Stomach smooth muscle (tissue), 2 donors: Measurements from ENCODE around the gene PHACTR2.
"Not testable (repeated sequence)": the region's sequence is repeated elsewhere in the genome, so short reads cannot be mapped to it uniquely, and the experiment has no call there.

Source experiments
- H3K27ac ChIP-seq: one replicate; pipeline ENCODE4 v1.7.0; 2013; ENCODE audit warnings: mild to moderate bottlenecking, low read length, inconsistent platforms
- H3K27me3 ChIP-seq, 2 donors: one replicate each; pipeline ENCODE4 v1.7.0; 2013; ENCODE audit warnings: low read length in 2 of 2; ENCODE audit not compliant: insufficient read depth in 2 of 2, control insufficient read depth in 1 of 2
- H3K36me3 ChIP-seq, 2 donors: one replicate each; pipeline ENCODE4 v1.7.0; 2013; ENCODE audit warnings: low read length in 2 of 2; ENCODE audit not compliant: control insufficient read depth in 2 of 2, insufficient read depth in 2 of 2
- H3K4me1 ChIP-seq: one replicate; pipeline ENCODE4 v1.7.0; 2013; ENCODE audit warnings: low read length; ENCODE audit not compliant: control insufficient read depth, insufficient read depth
- H3K4me3 ChIP-seq, 2 donors: one replicate each; pipeline ENCODE4 v1.7.0; 2013; ENCODE audit warnings: low read length in 2 of 2
- H3K9ac ChIP-seq, 2 donors: one replicate each; pipeline ENCODE4 v1.7.0; 2013; ENCODE audit warnings: low read length in 2 of 2, mild to moderate bottlenecking in 1 of 2
- H3K9me3 ChIP-seq, 2 donors: one replicate each; pipeline ENCODE4 v1.7.0; 2013; ENCODE audit warnings: low read length in 2 of 2; ENCODE audit not compliant: control insufficient read depth in 2 of 2
- donor health status: healthy.
- donor health status: Pancreatic carcinoma.

The PHACTR2 gene

GRCh38 chr6:143842461-143842901 is 164.7 kb downstream of the PHACTR2 start:
- Histone ChIP-seq H3K9ac (peak overlapping the region; percentile 99), H3K36me3 (peaks cover 16 to 25% of the 10 kb centered on the region in 2 donors), H3K27me3 (no peaks in the 10 kb centered on the region), H3K4me3 (peak overlapping the region; percentile 95 to 96), H3K4me1 (peaks cover 4% of the 10 kb centered on the region), H3K9me3 (no peaks in the 10 kb centered on the region), H3K27ac (peak overlapping the region; percentile 98)

GRCh38 chr6:143842902-143843676 is 165.3 kb downstream of the PHACTR2 start, which contains the start of gene LTV1:
Gene LTV1, plus strand, starts transcription at chr6:143843338. Its CDS starts 140 bp downstream, at chr6:143843478.
- H3K27me3 ChIP-seq: no peaks in the 10 kb centered on the region
- H3K4me1 ChIP-seq: peaks cover 4% of the 10 kb centered on the region
- H3K9ac ChIP-seq: peak within 1 kb of the TSS; percentile 99
- H3K9me3 ChIP-seq: no peaks in the 10 kb centered on the region
- H3K27ac ChIP-seq: peak within 1 kb of the TSS; percentile 98
- peak within 1 kb of the TSS; percentile 95 to 96 for H3K4me3 ChIP-seq
- H3K36me3 ChIP-seq: peaks cover 20 to 30% of the 10 kb centered on the region in 2 donors

- H3K4me3 ChIP-seq: peak overlapping the region; percentile 95 to 96
- H3K36me3 ChIP-seq: peaks cover 26 to 35% of the 10 kb centered on the region in 2 donors
- peak overlapping the region; percentile 99 for H3K9ac ChIP-seq
- H3K27ac ChIP-seq: peak overlapping the region; percentile 98
- H3K4me1 ChIP-seq: peaks cover 4% of the 10 kb centered on the region
- no peaks in the 10 kb centered on the region for H3K9me3 ChIP-seq
- H3K27me3 ChIP-seq: no peaks in the 10 kb centered on the region
Observed at GRCh38 chr6:143843677-143843999, 165.9 kb downstream of the PHACTR2 start.

- no peaks in the 10 kb centered on the region for H3K27me3 ChIP-seq
- H3K27ac ChIP-seq: no peak overlapping the region
- H3K36me3 ChIP-seq: peaks cover 30 to 38% of the 10 kb centered on the region in 2 donors
- peak overlapping the region; percentile 99 for H3K9ac ChIP-seq
- peak overlapping the region; percentile 95 to 96 for H3K4me3 ChIP-seq
- H3K4me1 ChIP-seq: peaks cover 4% of the 10 kb centered on the region
- H3K9me3 ChIP-seq: no peaks in the 10 kb centered on the region
Observed at GRCh38 chr6:143844006-143844405, 166.2 kb downstream of the PHACTR2 start.

- Histone ChIP-seq H3K36me3 (peaks cover 38 to 45% of the 10 kb centered on the region in 2 donors), H3K9ac (no peak overlapping the region), H3K4me1 (peaks cover 4% of the 10 kb centered on the region), H3K4me3 (no peak overlapping the region), H3K27ac (no peak overlapping the region), H3K9me3 (no peaks in the 10 kb centered on the region), H3K27me3 (no peaks in the 10 kb centered on the region)
Observed at GRCh38 chr6:143845033-143845432, 167.3 kb downstream of the PHACTR2 start.

- not testable (repeated sequence) for H3K4me1 ChIP-seq, H3K27me3 ChIP-seq, H3K9me3 ChIP-seq, H3K9ac ChIP-seq, H3K4me3 ChIP-seq, H3K27ac ChIP-seq
- peaks cover 45% of the 10 kb centered on the region in 2 donors for H3K36me3 ChIP-seq
Observed at GRCh38 chr6:143851706-143852105, 173.9 kb downstream of the PHACTR2 start.

GRCh38 chr6:143855057-143855456 is 177.3 kb downstream of the PHACTR2 start:
- not testable (repeated sequence) for H3K27ac ChIP-seq, H3K9me3 ChIP-seq, H3K4me3 ChIP-seq, H3K4me1 ChIP-seq, H3K27me3 ChIP-seq, H3K9ac ChIP-seq
- peaks cover 43 to 47% of the 10 kb centered on the region in 2 donors for H3K36me3 ChIP-seq

- H3K27ac ChIP-seq, H3K27me3 ChIP-seq, H3K4me1 ChIP-seq, H3K9me3 ChIP-seq, H3K9ac ChIP-seq, H3K4me3 ChIP-seq: not testable (repeated sequence)
- peaks cover 35 to 37% of the 10 kb centered on the region in 2 donors for H3K36me3 ChIP-seq
Observed at GRCh38 chr6:143856762-143857161, 179.0 kb downstream of the PHACTR2 start.

- Histone ChIP-seq H3K4me3 (no peak overlapping the region), H3K9me3 (peaks cover 0 to 3% of the 10 kb centered on the region in 2 donors), H3K27me3 (no peaks in the 10 kb centered on the region), H3K4me1 (no peaks in the 10 kb centered on the region), H3K27ac (no peak overlapping the region), H3K9ac (no peak overlapping the region), H3K36me3 (peaks cover 35 to 37% of the 10 kb centered on the region in 2 donors)
Observed at GRCh38 chr6:143857651-143858050, 179.9 kb downstream of the PHACTR2 start.

GRCh38 chr6:143859891-143860660 is 182.3 kb downstream of the PHACTR2 start:
- no peaks in the 10 kb centered on the region for H3K27me3 ChIP-seq
- peaks cover 35 to 37% of the 10 kb centered on the region in 2 donors for H3K36me3 ChIP-seq
- no peak overlapping the region for H3K4me3 ChIP-seq
- peaks cover 6% of the 10 kb centered on the region for H3K4me1 ChIP-seq
- no peak overlapping the region for H3K27ac ChIP-seq
- no peak overlapping the region for H3K9ac ChIP-seq
- peaks cover 0 to 3% of the 10 kb centered on the region in 2 donors for H3K9me3 ChIP-seq
